Measurements from ENCODE around the gene C2CD3. TPM values are rescaled to one million over a fixed set of nuclear protein-coding genes. Genes with fewer than 3 reads are reported as not detected.

Gene C2CD3
- total RNA-seq: 13.2 TPM
- long read RNA-seq, partial matches to known transcripts: 7 of 9 reads
- long read RNA-seq, other reads (novel, unspliced or antisense): 2 of 9 reads

- intact Hi-C loops (cut with DNase I): no loop called here
- peak; percentile 99 for DNase-seq (ENCODE audit: low spot score)
Measured at GRCh38 chr11:74170694-74171629, at the start of gene C2CD3, which contains the start of gene PPME1. Gene C2CD3 (minus strand): TSS chr11:74171002. CDS start chr11:74170792, 210 bp downstream. Gene PPME1 (plus strand): TSS chr11:74171289. CDS start chr11:74171422, 133 bp downstream.

GRCh38 chr11:74220376-74220775 lies 49.6 kb upstream of the C2CD3 start:
- intact Hi-C loops (cut with DNase I): no loop called here
- no peak for DNase-seq (ENCODE audit: low spot score)

GRCh38 chr11:74212533-74212932 lies 41.7 kb upstream of the C2CD3 start:
- no peak for DNase-seq (ENCODE audit: low spot score)
- intact Hi-C loops (cut with DNase I): no loop called here

- intact Hi-C loops (cut with DNase I): no loop called here
- DNase-seq (ENCODE audit: low spot score): no peak
Measured at GRCh38 chr11:74208507-74208906, 37.7 kb upstream of the C2CD3 start.

GRCh38 chr11:74206746-74207145 lies 35.9 kb upstream of the C2CD3 start:
- DNase-seq (ENCODE audit: low spot score): no peak
- intact Hi-C loops (cut with DNase I): no loop called here

- intact Hi-C loops (cut with DNase I): no loop called here
- no peak for DNase-seq (ENCODE audit: low spot score)
Measured at GRCh38 chr11:74205181-74205580, 34.4 kb upstream of the C2CD3 start.

GRCh38 chr11:74204701-74205100 lies 33.9 kb upstream of the C2CD3 start:
- intact Hi-C loops (cut with DNase I): no loop called here
- DNase-seq (ENCODE audit: low spot score): no peak

GRCh38 chr11:74203966-74204365 lies 33.2 kb upstream of the C2CD3 start:
- no peak for DNase-seq (ENCODE audit: low spot score)
- intact Hi-C loops (cut with DNase I): no loop called here

GRCh38 chr11:74196781-74197486 lies 26.1 kb upstream of the C2CD3 start:
- intact Hi-C loops (cut with DNase I): no loop called here
- DNase-seq (ENCODE audit: low spot score): no peak

GRCh38 chr11:74195828-74196227 lies 25.0 kb upstream of the C2CD3 start:
- no peak for DNase-seq (ENCODE audit: low spot score)
- intact Hi-C loops (cut with DNase I): no loop called here

GRCh38 chr11:74185695-74186094 lies 14.9 kb upstream of the C2CD3 start:
- no peak for DNase-seq (ENCODE audit: low spot score)
- intact Hi-C loops (cut with DNase I): no loop called here

- intact Hi-C loops (cut with DNase I): no loop called here
- DNase-seq (ENCODE audit: low spot score): no peak
Measured at GRCh38 chr11:74185285-74185684, 14.5 kb upstream of the C2CD3 start.

GRCh38 chr11:74182635-74183034 lies 11.8 kb upstream of the C2CD3 start:
- intact Hi-C loops (cut with DNase I): no loop called here
- no peak for DNase-seq (ENCODE audit: low spot score)

GRCh38 chr11:74179234-74180052 lies 8.6 kb upstream of the C2CD3 start:
- intact Hi-C loops (cut with DNase I): no loop called here
- DNase-seq (ENCODE audit: low spot score): no peak

GRCh38 chr11:74175920-74176319 lies 5.1 kb upstream of the C2CD3 start:
- intact Hi-C loops (cut with DNase I): no loop called here
- DNase-seq (ENCODE audit: low spot score): no peak

GRCh38 chr11:74171997-74172396 lies 1.2 kb upstream of the C2CD3 start:
- intact Hi-C loops (cut with DNase I): no loop called here
- DNase-seq (ENCODE audit: low spot score): no peak

- intact Hi-C loops (cut with DNase I): no loop called here
- no peak for DNase-seq (ENCODE audit: low spot score)
Measured at GRCh38 chr11:74171630-74171968, 797 bp upstream of the C2CD3 start.

GRCh38 chr11:74169738-74170458 lies 904 bp downstream of the C2CD3 start:
- DNase-seq (ENCODE audit: low spot score): no peak

GRCh38 chr11:74168838-74169237 lies 2.0 kb downstream of the C2CD3 start:
- intact Hi-C loops (cut with DNase I): no loop called here

More at GRCh38 chr11:74169738-74170458, 904 bp downstream of the C2CD3 start:
- intact Hi-C loops (cut with DNase I): no loop called here

More at GRCh38 chr11:74168838-74169237, 2.0 kb downstream of the C2CD3 start:
- no peak for DNase-seq (ENCODE audit: low spot score)
